H1 (cell line): ENCODE data around the gene CAPN14. TPM values are rescaled to one million over a fixed set of nuclear protein-coding genes. Genes with fewer than 3 reads are reported as not detected.

ENCODE experiments used
- CTCF ChIA-PET: fragments of 300-600 bp; sonication (Branson Sonifier 250); formaldehyde crosslinking; loops from one replicate; lab custom pipeline; 2021; ENCODE audit not compliant: partially characterized antibody; lab: Charles Lee
- POLR2A ChIA-PET: fragments of 300-600 bp; sonication (Branson Sonifier 250); formaldehyde crosslinking; loops from one replicate; lab custom pipeline; 2021; ENCODE audit warnings: inconsistent platforms; ENCODE audit not compliant: partially characterized antibody; lab: Charles Lee
- DNase-seq, 2 experiments: peaks; one replicate each; pipeline versions ENCODE4 v3.0.0 to v3.0.0-alpha.2; 2010 to 2022; ENCODE audit warnings: low spot score in 2 of 2, low read depth in 1 of 2, mixed read lengths in 1 of 2
- FAIRE-seq: peaks from 2 replicates; lab custom pipeline; 2011; peaks lifted over from hg19 to GRCh38; lab: Jason Lieb, UNC
- H2AFZ ChIP-seq: 2 replicates; pipeline ENCODE4 v1.8.1; 2012; ENCODE audit warnings: low read length, inconsistent platforms
- H2AK5ac ChIP-seq: 2 replicates; pipeline ENCODE4 v1.6.1; 2013; ENCODE audit warnings: low read depth, low read length
- H2BK120ac ChIP-seq: replicated peaks from 2 replicates; pipeline ENCODE3; 2013; ENCODE audit warnings: low read depth, low read length, inconsistent platforms
- H2BK12ac ChIP-seq: 2 replicates; pipeline ENCODE4 v1.6.1; 2013; ENCODE audit warnings: low read depth, low read length
- H2BK15ac ChIP-seq: 2 replicates; pipeline ENCODE4 v1.6.1; 2013; ENCODE audit warnings: low read length
- H2BK20ac ChIP-seq: 2 replicates; pipeline ENCODE4 v1.6.1; 2013; ENCODE audit warnings: low read length
- H2BK5ac ChIP-seq: 2 replicates; pipeline ENCODE4 v1.6.1; 2013; ENCODE audit warnings: low read depth, low read length
- H3K14ac ChIP-seq: 2 replicates; pipeline ENCODE4 v1.6.1; 2013; ENCODE audit warnings: inconsistent platforms; ENCODE audit not compliant: insufficient read length
- H3K18ac ChIP-seq: 2 replicates; pipeline ENCODE4 v1.6.1; 2013; ENCODE audit warnings: low read length; ENCODE audit errors: extremely low read depth
- H3K23ac ChIP-seq: 2 replicates; pipeline ENCODE4 v1.6.1; 2013; ENCODE audit warnings: inconsistent platforms; ENCODE audit not compliant: insufficient read length
- H3K23me2 ChIP-seq: 2 replicates; pipeline ENCODE4 v1.6.1; 2013; ENCODE audit warnings: low read depth, low read length
- H3K27ac ChIP-seq: 2 replicates; pipeline ENCODE4 v1.6.1; 2011; ENCODE audit warnings: low read depth, low read length, inconsistent platforms
- H3K27me3 ChIP-seq, 4 experiments: replicated peaks in 1 of 4; 1 replicate in 1 of 4; 2 replicates in 3 of 4; pipeline versions ENCODE4 v1.6.1 to v1.8.1; 2011 to 2013; ENCODE audit warnings: low read length in 3 of 4, mild to moderate bottlenecking in 3 of 4, inconsistent platforms in 2 of 4, mixed read lengths in 2 of 4, moderate library complexity in 1 of 4; ENCODE audit not compliant: control insufficient read depth in 3 of 4, insufficient read depth in 3 of 4; ENCODE audit errors: extremely low read depth in 1 of 4
- H3K36me3 ChIP-seq, 4 experiments: 2 replicates each; pipeline versions ENCODE4 v1.6.1 to v1.8.1; 2011 to 2013; ENCODE audit warnings: mild to moderate bottlenecking in 4 of 4, low read length in 3 of 4, moderate library complexity in 2 of 4, control low read depth in 1 of 4, inconsistent platforms in 1 of 4; ENCODE audit not compliant: insufficient read depth in 4 of 4, control insufficient read depth in 2 of 4
- H3K4ac ChIP-seq: replicated peaks from 2 replicates; pipeline ENCODE3; 2013; ENCODE audit warnings: low read length, low read depth, mixed read lengths, inconsistent platforms; ENCODE audit not compliant: insufficient read length
- H3K4me1 ChIP-seq, 4 experiments: replicated peaks in 1 of 4; 1 replicate in 1 of 4; 2 replicates in 3 of 4; pipeline versions ENCODE4 v1.6.1 to v1.8.1; 2011 to 2013; ENCODE audit warnings: low read length in 3 of 4, inconsistent platforms in 2 of 4, mixed read lengths in 1 of 4; ENCODE audit not compliant: insufficient read depth in 4 of 4, control insufficient read depth in 3 of 4
- H3K4me2 ChIP-seq, 2 experiments: 2 replicates each; pipeline versions ENCODE4 v1.6.1 to v1.8.1; 2011 to 2013; ENCODE audit warnings: low read depth in 2 of 2, low read length in 2 of 2, control low read depth in 1 of 2, inconsistent platforms in 1 of 2, mild to moderate bottlenecking in 1 of 2; ENCODE audit not compliant: insufficient read depth in 1 of 2
- H3K4me3 ChIP-seq, 4 experiments: fragments of 200-600, 300-600 bp in 1 of 4; sonication (generic), shearing (Covaris generic), sonication (Bioruptor Twin) in 1 of 4; 2 replicates each; pipeline versions ENCODE4 v1.5.1 to v1.8.1; 2011 to 2016; ENCODE audit warnings: low read length in 4 of 4, low read depth in 3 of 4, control low read depth in 2 of 4, inconsistent platforms in 2 of 4, mild to moderate bottlenecking in 2 of 4, mixed read lengths in 1 of 4, moderate library complexity in 1 of 4; ENCODE audit not compliant: insufficient read depth in 2 of 4; ENCODE audit errors: extremely low read depth in 1 of 4
- H3K56ac ChIP-seq: replicated peaks from 2 replicates; pipeline ENCODE3; 2013; ENCODE audit warnings: low read depth, mild to moderate bottlenecking, mixed read lengths, low read length, inconsistent platforms; ENCODE audit not compliant: insufficient read length
- H3K79me1 ChIP-seq: 2 replicates; pipeline ENCODE4 v1.6.1; 2013; ENCODE audit warnings: low read depth, low read length, control low read depth
- H3K79me2 ChIP-seq, 2 experiments: 2 replicates each; pipeline versions ENCODE4 v1.6.1 to v1.8.1; 2012 to 2013; ENCODE audit warnings: low read length in 2 of 2, mild to moderate bottlenecking in 2 of 2, inconsistent platforms in 1 of 2; ENCODE audit not compliant: insufficient read depth in 2 of 2, control insufficient read depth in 1 of 2
- H3K9ac ChIP-seq, 4 experiments: replicated peaks in 1 of 4; 1 replicate in 1 of 4; 2 replicates in 3 of 4; pipeline versions ENCODE4 v1.6.1 to v1.8.1; 2011 to 2013; ENCODE audit warnings: low read depth in 3 of 4, low read length in 3 of 4, control low read depth in 2 of 4, mild to moderate bottlenecking in 2 of 4, moderate library complexity in 2 of 4, inconsistent platforms in 1 of 4; ENCODE audit errors: extremely low read depth in 1 of 4
- H3K9me3 ChIP-seq, 2 experiments: 2 replicates each; pipeline versions ENCODE4 v1.6.1 to v1.8.1; 2012 to 2013; ENCODE audit warnings: mild to moderate bottlenecking in 2 of 2, moderate library complexity in 2 of 2, control low read depth in 1 of 2, inconsistent platforms in 1 of 2, low read depth in 1 of 2, low read length in 1 of 2, mixed read lengths in 1 of 2; ENCODE audit not compliant: insufficient read depth in 2 of 2
- H4K20me1 ChIP-seq, 2 experiments: replicated peaks in 1 of 2; 2 replicates each; pipeline versions ENCODE3 to v1.8.1; 2011 to 2013; ENCODE audit warnings: inconsistent platforms in 2 of 2, low read length in 2 of 2, mild to moderate bottlenecking in 1 of 2; ENCODE audit not compliant: insufficient read depth in 2 of 2, control insufficient read depth in 1 of 2
- H4K5ac ChIP-seq: 2 replicates; pipeline ENCODE4 v1.6.1; 2013; ENCODE audit warnings: low read length, low read depth, mixed read lengths, inconsistent platforms; ENCODE audit not compliant: insufficient read length
- H4K8ac ChIP-seq: 2 replicates; pipeline ENCODE4 v1.8.0; 2013; ENCODE audit warnings: mild to moderate bottlenecking, moderate library complexity, low read length, inconsistent platforms; ENCODE audit not compliant: insufficient read depth; ENCODE audit errors: extremely low read depth
- H4K91ac ChIP-seq: replicated peaks from 2 replicates; pipeline ENCODE3; 2013; ENCODE audit warnings: low read length, mixed read lengths, inconsistent platforms; ENCODE audit not compliant: insufficient read length
- E2F6 ChIP-seq: IDR thresholded peaks from 2 replicates; pipeline ENCODE4 v1.6.1; 2012; ENCODE audit warnings: inconsistent platforms
- HDAC6 ChIP-seq: IDR thresholded peaks from one replicate; pipeline ENCODE4 v1.7.1; 2012; ENCODE audit warnings: low read depth, mild to moderate bottlenecking, inconsistent platforms, low read length, moderate library complexity
- NRF1 ChIP-seq: IDR thresholded peaks from 2 replicates; pipeline ENCODE4 v1.6.1; 2011; ENCODE audit warnings: mild to moderate bottlenecking, low read depth, low read length, improper control_type of control experiment
- PHF8 ChIP-seq: fragments of 200-600 bp; sonication (generic); conservative IDR thresholded peaks from 2 replicates; pipeline ENCODE4 v1.7.1; 2012; ENCODE audit warnings: low read depth, mild to moderate bottlenecking, inconsistent platforms, low read length, moderate library complexity
- POLR2A ChIP-seq, 2 experiments: IDR thresholded peaks; 1 replicate in 1 of 2; 2 replicates in 1 of 2; pipeline ENCODE4 v1.6.1; 2011; ENCODE audit warnings: low read depth in 2 of 2, low read length in 2 of 2, mild to moderate bottlenecking in 2 of 2; ENCODE audit errors: control extremely low read depth in 1 of 2
- SIX5 ChIP-seq: IDR thresholded peaks from 2 replicates; pipeline ENCODE4 v1.6.1; 2011; ENCODE audit warnings: mild to moderate bottlenecking, low read depth, low read length
- SRF ChIP-seq: IDR thresholded peaks from 2 replicates; pipeline ENCODE4 v1.6.1; 2011; ENCODE audit warnings: mild to moderate bottlenecking, low read depth, low read length, moderate library complexity
- TAF1 ChIP-seq: IDR thresholded peaks from 2 replicates; pipeline ENCODE4 v1.6.1; 2011; ENCODE audit warnings: mild to moderate bottlenecking, low read depth, low read length
- TAF7 ChIP-seq: optimal IDR thresholded peaks from 2 replicates; pipeline ENCODE3; 2011; ENCODE audit warnings: low read depth, mild to moderate bottlenecking, inconsistent platforms, low read length, moderate library complexity, borderline replicate concordance
- USF2 ChIP-seq: IDR thresholded peaks from 2 replicates; pipeline ENCODE4 v1.6.1; 2011; ENCODE audit warnings: low read length, improper control_type of control experiment
- ZNF274 ChIP-seq: IDR thresholded peaks from 2 replicates; pipeline ENCODE4 v1.7.0; 2012; ENCODE audit warnings: low read length, borderline replicate concordance; ENCODE audit errors: extremely low read depth
- WGBS, 2 experiments: shearing (Covaris generic) in 1 of 2; methylation state at CpG; one replicate each; pipeline versions ENCODE4 v1.1.6 to v1.1.7; 2013 to 2015; ENCODE audit warnings: low lambda C conversion rate in 2 of 2, mixed read lengths in 2 of 2, inconsistent platforms in 1 of 2, low coverage in 1 of 2, missing lambda C conversion rate in 1 of 2; ENCODE audit not compliant: insufficient replicate concordance in 2 of 2, insufficient coverage in 1 of 2, insufficient read length in 1 of 2; ENCODE audit errors: extremely low coverage in 1 of 2, missing lambda C conversion rate in 1 of 2; 5-methylcytosine and 5-hydroxymethylcytosine counted together
- polyA plus RNA-seq, 7 experiments: library from polyadenylated mRNA; depleted of rRNA in 3 of 7; stranded (reverse) in 5 of 7; unstranded in 2 of 7; fragments of >200 nt in 5 of 7; fragments of 200-250 nt in 2 of 7; gene quantifications; 1 replicate in 5 of 7; 2 replicates in 1 of 7; 4 replicates in 1 of 7; pipeline versions ENCODE4 v1.2.1 to v1.2.3, GENCODE V29; 2011 to 2013; ENCODE audit warnings: missing spikeins in 2 of 7, mixed read lengths in 2 of 7
- total RNA-seq: library from RNA; stranded (reverse); fragmentation: NEBNext Ultra II Directional; extraction: Animal tissue kit (Norgen Biotek cat#: 25700); gene quantifications from 2 replicates; pipeline ENCODE4 v1.2.1, GENCODE V29; 2021

Gene CAPN14
- total and polyA plus RNA-seq, 2 of the 8 experiments (the other 6 are each of a cell fraction or from before 2014, with no cell fraction given): 0.07 TPM; not detected in 1

GRCh38 chr2:31176742-31177141 lies 40.6 kb downstream of the CAPN14 start:
- H3K4me2 ChIP-seq: no peak overlapping the region
- no peak overlapping the region for H3K4ac ChIP-seq
- H3K9me3 ChIP-seq: no peaks in the 10 kb centered on the region
- H3K4me3 ChIP-seq: no peak overlapping the region
- CTCF ChIA-PET: interaction anchor here (0.8 to 3.8 kb wide), 5 partner anchors 10 to 315 kb away, joined by 3 to 12 read pairs (median 4); no protein-coding TSS in a partner anchor
- no peaks in the 10 kb centered on the region for H3K23me2 ChIP-seq
- H4K20me1 ChIP-seq: no peaks in the 10 kb centered on the region
- H3K27me3 ChIP-seq: no peaks in the 10 kb centered on the region
- DNase-seq: peak in 1 of 2 experiments; percentile 35
- H2BK20ac ChIP-seq: no peak overlapping the region
- no peak overlapping the region for H3K23ac ChIP-seq
- H3K79me2 ChIP-seq: no peaks in the 10 kb centered on the region
- H2BK12ac ChIP-seq: no peak overlapping the region
- POLR2A ChIA-PET: no interaction called here
- H2AK5ac ChIP-seq: no peak overlapping the region
- no peak overlapping the region for H4K8ac ChIP-seq
- TF ChIP-seq USF2: no peak
- TF ChIP-seq TAF1: no peak
- TF ChIP-seq POLR2A (IDR thresholded peaks at IDR 0.05; ENCODE audit: control extremely low read depth in 1 of 2, low read depth in 2 of 2, low read length in 2 of 2): no peak
- no peak for TF ChIP-seq TAF7
- TF ChIP-seq SIX5: no peak
- TF ChIP-seq NRF1: no peak
- no peak for TF ChIP-seq SRF
- TF ChIP-seq HDAC6: no peak
- no peak for TF ChIP-seq E2F6
- TF ChIP-seq ZNF274: no peak
- no peak for TF ChIP-seq PHF8
- no peaks in the 10 kb centered on the region for H3K36me3 ChIP-seq
- no peak overlapping the region for H3K14ac ChIP-seq
- H2BK5ac ChIP-seq: no peak overlapping the region
- H3K18ac ChIP-seq: no peak overlapping the region
- H2BK15ac ChIP-seq: no peak overlapping the region
- FAIRE-seq: no peak
- H2BK120ac ChIP-seq: no peak overlapping the region
- WGBS, 2 experiments: 92% methylated on average over 10 of the region's 10 CpGs; no CpG with 5 or more reads in 1 of the 2 experiments
- no peaks in the 10 kb centered on the region for H3K79me1 ChIP-seq
- H3K4me1 ChIP-seq: no peaks in the 10 kb centered on the region
- H3K56ac ChIP-seq: no peak overlapping the region
- H2AFZ ChIP-seq: no peak overlapping the region
- H3K27ac ChIP-seq: no peak overlapping the region
- no peak overlapping the region for H4K91ac ChIP-seq
- H4K5ac ChIP-seq: no peak overlapping the region
- no peak overlapping the region for H3K9ac ChIP-seq
